Heart left ventricle (tissue), 13 donors: ENCODE results near the gene OPCML.

ENCODE experiments used
- POLR2A ChIP-seq, 2 donors: fragments of 450-650 bp; IDR thresholded peaks; one replicate each; pipeline ENCODE4 v1.6.1; 2017; ENCODE audit warnings: antibody characterized with exemption in 2 of 2, mild to moderate bottlenecking in 2 of 2, moderate library complexity in 2 of 2
- TF ChIP-seq, protein P1 (sequence below), 12 donors: fragments of 200-600 bp; sonication (generic) in 4 of 12; IDR thresholded peaks; one replicate each; pipeline versions ENCODE4 v1.5.0 to v1.8.0; 2018 to 2022; ENCODE audit warnings: antibody characterized with exemption in 12 of 12, mild to moderate bottlenecking in 5 of 12
- donor health status: ischemic (EF 13 %, LVEDD 7.1; RV severe dilation, severe dysfunction).
- donor health status: DM: no; HTN: yes; CAD: no.
- donor health status: DM: no; HTN: no; CAD: no.
- donor health status: ischemic (EF 25% LVEDD 6.9; RV normal size, moderate dysfunction).
- donor health status: ischemic (EF 25% LVEDD 5.7; RV mildly dilated, moderate dysfunction).
- donor health status: ischemic (EF 35%, LVEDD 5.7; RV mildly dilated, moderate dysfunction).
- donor health status: nonischemic (EF 11% LVEDD 7.7; RV severe dilation, severe dysfunction).
- donor health status: DM: yes; HTN: yes; CAD: no.
- donor health status: PGD.
- donor health status: ischemic (EF 29% LVEDD 5.4; RV normal size, mild dysfunction).
- donor health status: nonischemic (EF 23%, LVEDD 6.1; RV moderate dilation, normal function).

DNA sequence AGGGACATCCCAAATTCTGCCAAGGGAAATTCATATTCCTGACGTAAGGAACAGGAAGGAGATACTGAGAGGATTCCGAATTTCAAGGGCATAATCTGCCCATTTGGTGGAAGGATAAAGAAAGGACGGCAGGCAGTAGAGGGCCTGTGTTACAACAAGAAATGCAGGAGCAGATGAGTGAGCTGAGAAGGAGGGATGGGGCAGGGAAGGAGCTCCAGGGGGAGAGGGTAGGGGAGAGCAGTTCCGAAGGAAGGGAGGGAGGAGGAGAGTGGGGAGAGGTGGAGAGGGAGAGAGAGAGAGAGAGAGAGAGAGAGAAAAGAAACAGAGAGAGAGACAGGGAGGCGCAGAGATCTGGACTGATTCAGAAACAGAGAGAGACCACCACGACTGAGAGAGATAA lies 843 bp downstream of the OPCML start:
- TF ChIP-seq, protein P1, sequence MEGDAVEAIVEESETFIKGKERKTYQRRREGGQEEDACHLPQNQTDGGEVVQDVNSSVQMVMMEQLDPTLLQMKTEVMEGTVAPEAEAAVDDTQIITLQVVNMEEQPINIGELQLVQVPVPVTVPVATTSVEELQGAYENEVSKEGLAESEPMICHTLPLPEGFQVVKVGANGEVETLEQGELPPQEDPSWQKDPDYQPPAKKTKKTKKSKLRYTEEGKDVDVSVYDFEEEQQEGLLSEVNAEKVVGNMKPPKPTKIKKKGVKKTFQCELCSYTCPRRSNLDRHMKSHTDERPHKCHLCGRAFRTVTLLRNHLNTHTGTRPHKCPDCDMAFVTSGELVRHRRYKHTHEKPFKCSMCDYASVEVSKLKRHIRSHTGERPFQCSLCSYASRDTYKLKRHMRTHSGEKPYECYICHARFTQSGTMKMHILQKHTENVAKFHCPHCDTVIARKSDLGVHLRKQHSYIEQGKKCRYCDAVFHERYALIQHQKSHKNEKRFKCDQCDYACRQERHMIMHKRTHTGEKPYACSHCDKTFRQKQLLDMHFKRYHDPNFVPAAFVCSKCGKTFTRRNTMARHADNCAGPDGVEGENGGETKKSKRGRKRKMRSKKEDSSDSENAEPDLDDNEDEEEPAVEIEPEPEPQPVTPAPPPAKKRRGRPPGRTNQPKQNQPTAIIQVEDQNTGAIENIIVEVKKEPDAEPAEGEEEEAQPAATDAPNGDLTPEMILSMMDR (IDR thresholded peaks at IDR 0.05): no peak
- no peak for TF ChIP-seq POLR2A (IDR thresholded peaks at IDR 0.05)
